Retinal pigment epithelial cell (primary cell): ENCODE data around the gene ACOT2.
"Not testable (repeated sequence)": the region's sequence is repeated elsewhere in the genome, so short reads cannot be mapped to it uniquely, and the experiment has no call there.

Source experiments
- DNase-seq: peaks from one replicate; pipeline ENCODE4 v3.0.0-alpha.2; 2010; ENCODE audit warnings: low read depth
- H3K4me3 ChIP-seq: 2 replicates; pipeline ENCODE4 v1.5.1; 2011; ENCODE audit warnings: mild to moderate bottlenecking, low read length, control low read depth, moderate library complexity
- CTCF ChIP-seq: conservative IDR thresholded peaks from 2 replicates; pipeline ENCODE4 v1.5.1; 2011; ENCODE audit warnings: low read depth, low read length, control low read depth, inconsistent platforms

The ACOT2 gene

GRCh38 chr14:73569185-73569958 lies at the start of gene ACOT2:
Gene ACOT2 (plus strand): TSS chr14:73569213. CDS start chr14:73569241, 28 bp downstream.
- peak; percentile 58 for DNase-seq
- H3K4me3 ChIP-seq, result peak within 1 kb of the TSS; percentile 37

- no peak for TF ChIP-seq CTCF
- no peak for DNase-seq
- no peak overlapping the region for H3K4me3 ChIP-seq
Measured at GRCh38 chr14:73521229-73521628, 47.8 kb upstream of the ACOT2 start.

- H3K4me3 ChIP-seq, result no peak overlapping the region
- DNase-seq, result no peak
- TF ChIP-seq CTCF, result no peak
Measured at GRCh38 chr14:73524493-73524892, 44.5 kb upstream of the ACOT2 start.

- DNase-seq, result no peak
- H3K4me3 ChIP-seq, result no peak overlapping the region
- no peak for TF ChIP-seq CTCF
Measured at GRCh38 chr14:73526036-73526984, 42.7 kb upstream of the ACOT2 start.

- not testable (repeated sequence) for DNase-seq, H3K4me3 ChIP-seq
Measured at GRCh38 chr14:73529356-73529755, 39.7 kb upstream of the ACOT2 start.

GRCh38 chr14:73531971-73532370 lies 37.0 kb upstream of the ACOT2 start:
- DNase-seq, result not testable (repeated sequence)

GRCh38 chr14:73537244-73538045 lies 31.6 kb upstream of the ACOT2 start:
- not testable (repeated sequence) for DNase-seq
- peak overlapping the region; percentile 41 for H3K4me3 ChIP-seq

More at GRCh38 chr14:73531971-73532370, 37.0 kb upstream of the ACOT2 start:
- H3K4me3 ChIP-seq, result not testable (repeated sequence)

GRCh38 chr14:73539017-73539416 lies 30.0 kb upstream of the ACOT2 start:
- DNase-seq, H3K4me3 ChIP-seq: not testable (repeated sequence)
- TF ChIP-seq CTCF, result peak; percentile 58

GRCh38 chr14:73542961-73543360 lies 26.1 kb upstream of the ACOT2 start:
- not testable (repeated sequence) for H3K4me3 ChIP-seq, DNase-seq

GRCh38 chr14:73545353-73545752 lies 23.7 kb upstream of the ACOT2 start:
- not testable (repeated sequence) for DNase-seq, H3K4me3 ChIP-seq

- H3K4me3 ChIP-seq, DNase-seq: not testable (repeated sequence)
Measured at GRCh38 chr14:73549097-73549496, 19.9 kb upstream of the ACOT2 start.

GRCh38 chr14:73549889-73550524 lies 19.0 kb upstream of the ACOT2 start:
- not testable (repeated sequence) for DNase-seq, H3K4me3 ChIP-seq
